RWPE1 (cell line): ENCODE data around the gene CPSF2.

ENCODE experiments used
- CTCF ChIA-PET: fragments of 350-600 bp; sonication (Branson Sonifier 250); formaldehyde crosslinking; extraction: SDS; loops from one replicate; lab custom pipeline; 2021; lab: Yijun Ruan, JAX
- POLR2A ChIA-PET: fragments of 400-600 bp; formaldehyde crosslinking; extraction: SDS; loops from one replicate; lab custom pipeline; 2020; ENCODE audit warnings: antibody characterized with exemption; ENCODE audit not compliant: low non-redundant PET; lab: Yijun Ruan, JAX
- DNase-seq: peaks from one replicate; pipeline ENCODE4 v3.0.0; 2012; ENCODE audit warnings: low spot score
- H3K27ac ChIP-seq: fragments of 450-650 bp; 2 replicates; pipeline ENCODE4 v1.5.1; 2017
- TF ChIP-seq, protein P1 (sequence below): fragments of 450-650 bp; conservative IDR thresholded peaks from 2 replicates; pipeline ENCODE4 v1.5.1; 2017; ENCODE audit warnings: low read depth, mild to moderate bottlenecking

The CPSF2 gene

DNA sequence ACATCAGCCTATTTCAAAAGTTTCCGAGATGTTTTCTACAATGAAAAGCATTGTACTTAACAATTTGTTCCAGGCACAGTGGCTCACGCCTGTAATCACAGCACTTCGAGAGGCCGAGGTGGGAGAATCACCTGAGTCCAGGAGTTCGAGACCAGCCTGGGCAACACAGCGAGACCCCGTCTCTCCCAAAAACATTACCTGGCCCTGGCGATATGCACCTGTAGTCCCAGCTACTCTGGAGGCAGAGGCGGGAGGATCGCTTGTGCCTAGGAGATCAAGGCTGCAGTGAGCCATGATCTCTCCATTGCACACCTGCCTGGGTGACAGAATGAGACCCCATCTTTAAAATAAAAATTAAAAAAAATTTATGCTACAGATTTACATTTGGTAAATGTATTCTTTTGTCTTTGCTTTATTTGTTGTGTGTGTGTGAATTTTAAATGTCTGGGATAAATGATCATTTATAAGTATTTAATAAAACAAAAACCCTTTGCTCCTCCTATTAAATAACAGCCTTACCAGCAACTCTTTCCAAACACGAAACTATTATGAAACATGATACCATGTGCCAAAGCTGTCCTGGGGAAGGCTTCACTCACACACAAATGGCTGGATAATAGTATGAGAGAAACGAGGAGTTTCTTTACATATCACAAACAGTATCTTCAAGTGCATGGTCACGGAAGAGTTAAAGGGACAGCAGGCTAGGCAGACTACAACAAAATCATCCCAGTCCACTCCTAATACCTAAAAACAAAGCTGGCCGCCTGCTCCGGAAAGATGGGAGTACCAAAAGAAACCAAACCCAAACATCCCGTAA is 16.5 kb upstream of the CPSF2 start:
- DNase-seq: no peak
- TF ChIP-seq, protein P1, sequence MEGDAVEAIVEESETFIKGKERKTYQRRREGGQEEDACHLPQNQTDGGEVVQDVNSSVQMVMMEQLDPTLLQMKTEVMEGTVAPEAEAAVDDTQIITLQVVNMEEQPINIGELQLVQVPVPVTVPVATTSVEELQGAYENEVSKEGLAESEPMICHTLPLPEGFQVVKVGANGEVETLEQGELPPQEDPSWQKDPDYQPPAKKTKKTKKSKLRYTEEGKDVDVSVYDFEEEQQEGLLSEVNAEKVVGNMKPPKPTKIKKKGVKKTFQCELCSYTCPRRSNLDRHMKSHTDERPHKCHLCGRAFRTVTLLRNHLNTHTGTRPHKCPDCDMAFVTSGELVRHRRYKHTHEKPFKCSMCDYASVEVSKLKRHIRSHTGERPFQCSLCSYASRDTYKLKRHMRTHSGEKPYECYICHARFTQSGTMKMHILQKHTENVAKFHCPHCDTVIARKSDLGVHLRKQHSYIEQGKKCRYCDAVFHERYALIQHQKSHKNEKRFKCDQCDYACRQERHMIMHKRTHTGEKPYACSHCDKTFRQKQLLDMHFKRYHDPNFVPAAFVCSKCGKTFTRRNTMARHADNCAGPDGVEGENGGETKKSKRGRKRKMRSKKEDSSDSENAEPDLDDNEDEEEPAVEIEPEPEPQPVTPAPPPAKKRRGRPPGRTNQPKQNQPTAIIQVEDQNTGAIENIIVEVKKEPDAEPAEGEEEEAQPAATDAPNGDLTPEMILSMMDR: no peak
- ChIA-PET CTCF (interaction anchor here (0.6 to 2.5 kb wide), 4 partner anchors 17 to 1114 kb away, joined by 3 to 18 read pairs (median 5); partner anchors contain the start of genes CPSF2 and NDUFB1), POLR2A (no interaction called here)
- peak overlapping the region; percentile 91 for H3K27ac ChIP-seq

DNA sequence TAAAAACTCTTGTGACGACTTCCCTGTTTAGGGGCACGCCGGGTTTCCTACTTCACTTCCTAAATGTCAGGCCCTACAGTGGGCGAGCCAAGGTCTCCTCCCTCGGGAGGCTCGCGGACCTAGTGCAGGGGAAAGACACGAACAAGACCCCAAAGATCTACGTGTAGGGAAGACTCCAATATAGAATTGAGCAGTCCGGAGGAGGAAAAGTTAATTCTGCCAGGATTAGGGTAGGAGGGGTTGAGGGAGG is 16.0 kb upstream of the CPSF2 start:
- POLR2A ChIA-PET: no interaction called here
- TF ChIP-seq, protein P1: no peak
- CTCF ChIA-PET: interaction anchor here (0.9 to 2.5 kb wide), 3 partner anchors 11 to 29 kb away, joined by 5 to 18 read pairs (median 7); partner anchors contain the start of genes CPSF2 and NDUFB1
- H3K27ac ChIP-seq: peak overlapping the region; percentile 91
- peak; percentile 30 for DNase-seq

DNA sequence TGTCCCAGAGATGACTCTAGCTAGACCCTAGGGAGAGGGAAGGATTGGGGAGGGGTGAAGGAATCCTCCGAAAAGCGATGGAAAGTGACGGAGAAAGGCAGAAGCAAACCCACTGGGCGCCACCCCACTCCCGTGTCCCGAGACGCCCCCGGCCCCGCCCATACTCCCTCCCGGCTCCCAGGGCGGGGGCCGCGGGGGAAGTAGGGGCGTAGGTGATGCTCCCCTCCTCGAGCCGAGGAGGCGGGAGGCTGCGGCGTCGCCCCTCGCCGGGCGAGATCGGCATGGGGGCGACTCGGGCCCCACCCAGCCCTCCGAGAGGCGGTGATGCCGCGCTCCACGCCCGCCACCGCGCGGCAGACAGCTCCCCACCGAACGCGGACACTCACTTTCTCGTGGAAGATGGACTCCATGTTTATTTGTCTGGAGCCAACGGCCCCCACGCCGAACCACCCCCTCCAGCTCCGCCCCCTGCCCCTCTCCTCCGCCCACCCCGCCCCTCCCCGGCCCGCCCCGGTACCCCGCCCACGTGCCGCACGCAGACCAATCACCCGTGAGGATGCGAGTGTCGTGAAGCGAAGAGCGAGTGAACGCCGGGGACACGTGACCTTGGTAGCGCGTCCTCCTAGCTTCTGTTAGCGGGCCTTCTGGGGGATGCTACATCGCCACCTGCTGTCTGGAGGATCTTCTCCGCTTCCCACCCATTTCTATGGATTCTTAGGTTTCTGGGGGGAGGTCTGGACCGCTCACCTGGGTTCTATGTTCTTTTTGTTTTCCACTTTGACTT is 15.4 kb upstream of the CPSF2 start, which contains the start of gene ATXN3:
TSS of gene ATXN3 (minus strand) at position 440 of the 784 bp plus-strand sequence. CDS start at position 410, 30 bp downstream.
- POLR2A ChIA-PET: no interaction called here
- DNase-seq: peak; percentile 97
- H3K27ac ChIP-seq: peak within 1 kb of the TSS; percentile 91
- TF ChIP-seq, protein P1: peak; percentile 91
- CTCF ChIA-PET: interaction anchor here (0.5 to 2.5 kb wide), 9 partner anchors 9 to 1832 kb away, joined by 3 to 18 read pairs (median 3); partner anchors contain the start of genes CPSF2 and NDUFB1

DNA sequence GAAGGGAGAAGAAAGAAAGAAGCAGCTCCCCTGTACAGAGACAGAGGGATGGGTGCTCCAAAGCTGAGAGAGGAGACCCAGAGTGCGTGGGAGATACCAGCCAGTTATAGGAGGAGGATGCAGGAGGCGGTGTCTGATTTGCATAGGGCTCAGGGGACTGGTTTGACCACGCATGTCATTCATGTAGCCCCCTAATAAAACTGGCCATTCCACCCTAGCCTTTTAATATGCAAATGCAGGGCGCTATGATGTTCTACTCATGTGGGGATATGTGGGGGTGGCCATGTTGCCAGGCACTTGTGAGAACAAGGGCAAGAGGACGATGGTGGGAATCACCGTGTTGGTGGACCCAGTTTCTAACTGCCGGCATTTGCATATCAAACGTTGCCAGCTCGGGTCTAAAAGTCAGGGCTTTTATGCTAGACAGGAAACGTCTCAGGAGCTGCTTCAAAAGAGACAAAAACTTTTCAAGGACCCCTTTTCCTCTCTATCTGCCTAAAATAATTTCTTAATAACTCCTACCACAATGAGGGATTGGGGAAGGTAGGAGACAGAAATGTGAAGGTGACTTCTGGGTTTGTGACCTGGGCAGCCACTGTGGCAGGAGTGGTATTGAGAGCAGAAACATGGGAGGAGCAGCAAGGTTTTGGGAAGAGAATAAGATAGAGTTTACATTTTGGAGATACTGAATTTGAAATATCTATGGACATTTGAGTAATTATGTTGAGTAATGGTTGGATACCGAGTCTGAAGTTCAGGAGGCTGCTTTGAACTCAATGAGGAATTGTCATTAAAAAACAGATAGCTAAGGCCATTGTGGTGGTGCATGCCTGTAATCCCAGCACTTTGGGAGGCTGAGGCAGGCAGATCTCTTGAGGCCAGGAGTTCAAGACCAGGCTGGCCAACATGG is 13.2 kb upstream of the CPSF2 start:
- no peak for DNase-seq
- TF ChIP-seq, protein P1: no peak
- ChIA-PET CTCF (no interaction called here), POLR2A (no interaction called here)
- H3K27ac ChIP-seq: no peak overlapping the region

DNA sequence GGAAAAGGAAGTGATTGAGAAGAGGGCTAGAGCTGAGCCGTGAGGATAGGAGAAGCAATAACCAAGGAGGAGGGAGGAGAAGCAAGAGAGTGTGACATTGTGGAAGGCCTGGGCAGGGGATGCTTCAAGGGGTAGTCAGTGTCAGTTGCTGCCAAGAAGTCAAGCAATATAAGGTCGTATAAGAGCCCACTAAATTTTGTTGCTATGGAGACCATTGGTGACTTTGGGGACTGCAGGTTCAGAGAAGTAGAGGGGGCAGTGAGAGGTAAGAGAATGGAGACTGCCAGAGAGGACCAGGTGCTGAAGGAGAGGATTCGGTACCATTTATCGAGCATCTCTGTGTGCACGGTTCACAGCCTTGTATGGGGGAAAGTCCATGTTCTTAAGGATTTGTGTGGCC is 12.3 kb upstream of the CPSF2 start:
- TF ChIP-seq, protein P1: no peak
- CTCF ChIA-PET: no interaction called here
- H3K27ac ChIP-seq: no peak overlapping the region
- POLR2A ChIA-PET: no interaction called here
- DNase-seq: no peak
